HepG2 (cell line): ENCODE measurements around the gene UNC5CL. TPM values are rescaled to one million over a fixed set of nuclear protein-coding genes. Genes with fewer than 3 reads are reported as not detected.

Source experiments
- FLYWCH1 ChIP-seq: sonication (generic); formaldehyde crosslinking; IDR thresholded peaks from 2 replicates; pipeline ENCODE4 v1.8.1; 2023; ENCODE audit warnings: mild to moderate bottlenecking, missing genetic modification reagents
- FOXA1 ChIP-seq, 2 experiments: fragments of 450-650 bp in 1 of 2; sonication (generic) in 1 of 2; formaldehyde crosslinking in 1 of 2; IDR thresholded peaks; 2 replicates each; pipeline versions ENCODE4 v1.4.0 to v1.6.1; 2016 to 2020; ENCODE audit warnings: missing genetic modification reagents in 1 of 2
- HNRNPH1 ChIP-seq: fragments of 200-400 bp; formaldehyde crosslinking; optimal IDR thresholded peaks from 2 replicates; pipeline ENCODE3; 2017; ENCODE audit warnings: mild to moderate bottlenecking, low read depth, low read length
- MED1 ChIP-seq: sonication (generic); formaldehyde crosslinking; IDR thresholded peaks from 2 replicates; pipeline ENCODE4 v1.4.0; 2020; ENCODE audit warnings: missing genetic modification reagents
- NR2F1 ChIP-seq, 2 experiments: fragments of 450-650 bp in 1 of 2; formaldehyde crosslinking in 1 of 2; IDR thresholded peaks; 2 replicates each; pipeline versions ENCODE4 v1.5.0 to v1.6.1; 2016 to 2020; ENCODE audit warnings: mild to moderate bottlenecking in 1 of 2, missing compliant biosample characterization in 1 of 2, missing genetic modification reagents in 1 of 2, moderate library complexity in 1 of 2
- RBAK ChIP-seq: sonication (generic); formaldehyde crosslinking; IDR thresholded peaks from 2 replicates; pipeline ENCODE4 v1.5.1; 2020; ENCODE audit warnings: mild to moderate bottlenecking, missing genetic modification reagents
- TCF7 ChIP-seq: sonication (generic); IDR thresholded peaks from 2 replicates; pipeline ENCODE4 v1.6.1; 2016; ENCODE audit warnings: antibody characterized with exemption, low read depth
- ZMYM4 ChIP-seq: sonication (generic); formaldehyde crosslinking; IDR thresholded peaks from 2 replicates; pipeline ENCODE4 v1.8.1; 2023; ENCODE audit warnings: mild to moderate bottlenecking, missing genetic modification reagents
- ZNF282 ChIP-seq: fragments of 450-650 bp; IDR thresholded peaks from 2 replicates; pipeline ENCODE4 v1.6.1; 2018; ENCODE audit not compliant: partially characterized antibody
- polyA plus RNA-seq, 8 experiments: library from polyadenylated mRNA; depleted of rRNA in 3 of 8; stranded (reverse) in 7 of 8; unstranded in 1 of 8; fragments of >200 nt; fragmentation: Illumina TruSeq in 4 of 8; extraction: Trizol in 4 of 8; gene quantifications; 2 replicates each; pipeline versions ENCODE4 v1.2.1 to v1.2.3, GENCODE V29; 2011 to 2016; ENCODE audit warnings: low read depth in 4 of 8, missing spikeins in 1 of 8, mixed read lengths in 1 of 8; ENCODE audit not compliant: insufficient read depth in 1 of 8
- total RNA-seq, 5 experiments: library from RNA; depleted of rRNA; stranded (reverse); fragments of >200 nt; fragmentation: Illumina TruSeq; extraction: Trizol; gene quantifications; 2 replicates each; pipeline ENCODE4 v1.2.3, GENCODE V29; 2016; ENCODE audit warnings: low read depth in 1 of 5
- TF ChIP-seq, protein P1 (sequence below): sonication (generic); formaldehyde crosslinking; IDR thresholded peaks from 2 replicates; pipeline ENCODE4 v1.4.0; 2020; ENCODE audit warnings: missing genetic modification reagents, borderline replicate concordance
- TF ChIP-seq, protein P2 (sequence below): sonication (generic); formaldehyde crosslinking; IDR thresholded peaks from 2 replicates; pipeline ENCODE4 v1.5.0; 2020; ENCODE audit warnings: mild to moderate bottlenecking, low read depth, missing genetic modification reagents, borderline replicate concordance
- TF ChIP-seq, protein P3 (sequence below): sonication (generic); formaldehyde crosslinking; IDR thresholded peaks from 2 replicates; pipeline ENCODE4 v1.4.0; 2020; ENCODE audit warnings: missing genetic modification reagents, borderline replicate concordance
- TF ChIP-seq, protein P4 (sequence below): sonication (generic); formaldehyde crosslinking; IDR thresholded peaks from 2 replicates; pipeline ENCODE4 v1.8.1; 2023; ENCODE audit warnings: mild to moderate bottlenecking, inconsistent platforms, moderate library complexity, missing genetic modification reagents, borderline replicate concordance
- TF ChIP-seq, protein P5 (sequence below): sonication (generic); formaldehyde crosslinking; IDR thresholded peaks from 2 replicates; pipeline ENCODE4 v1.5.1; 2020; ENCODE audit warnings: missing genetic modification reagents, mild to moderate bottlenecking, borderline replicate concordance

UNC5CL gene
- total and polyA plus RNA-seq, 2 of the 13 experiments (the other 11 are each of a cell fraction or from before 2014, with no cell fraction given) = 2.4 to 2.5 TPM

DNA sequence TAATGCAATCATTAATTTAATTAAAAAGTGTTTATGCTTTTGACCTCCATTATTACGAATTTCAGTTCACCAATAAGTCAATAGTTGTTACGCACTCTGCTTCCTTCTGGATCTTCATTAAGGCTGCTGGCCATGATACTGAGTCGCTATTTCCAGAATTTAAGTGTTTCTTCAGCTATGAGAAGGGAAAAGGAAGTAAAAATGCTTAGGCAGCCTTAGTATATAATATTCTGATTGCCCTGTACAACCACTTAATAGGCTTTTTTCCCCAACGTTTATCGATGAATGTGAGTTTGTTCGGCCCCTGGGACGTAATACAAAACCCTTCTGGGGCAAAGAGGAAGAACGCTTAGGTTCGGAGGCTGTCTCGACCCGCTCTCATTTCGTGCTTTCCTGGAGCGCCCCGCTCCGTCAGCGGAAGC is 32.5 kb upstream of the UNC5CL start (continued):
- TF ChIP-seq, protein P1, sequence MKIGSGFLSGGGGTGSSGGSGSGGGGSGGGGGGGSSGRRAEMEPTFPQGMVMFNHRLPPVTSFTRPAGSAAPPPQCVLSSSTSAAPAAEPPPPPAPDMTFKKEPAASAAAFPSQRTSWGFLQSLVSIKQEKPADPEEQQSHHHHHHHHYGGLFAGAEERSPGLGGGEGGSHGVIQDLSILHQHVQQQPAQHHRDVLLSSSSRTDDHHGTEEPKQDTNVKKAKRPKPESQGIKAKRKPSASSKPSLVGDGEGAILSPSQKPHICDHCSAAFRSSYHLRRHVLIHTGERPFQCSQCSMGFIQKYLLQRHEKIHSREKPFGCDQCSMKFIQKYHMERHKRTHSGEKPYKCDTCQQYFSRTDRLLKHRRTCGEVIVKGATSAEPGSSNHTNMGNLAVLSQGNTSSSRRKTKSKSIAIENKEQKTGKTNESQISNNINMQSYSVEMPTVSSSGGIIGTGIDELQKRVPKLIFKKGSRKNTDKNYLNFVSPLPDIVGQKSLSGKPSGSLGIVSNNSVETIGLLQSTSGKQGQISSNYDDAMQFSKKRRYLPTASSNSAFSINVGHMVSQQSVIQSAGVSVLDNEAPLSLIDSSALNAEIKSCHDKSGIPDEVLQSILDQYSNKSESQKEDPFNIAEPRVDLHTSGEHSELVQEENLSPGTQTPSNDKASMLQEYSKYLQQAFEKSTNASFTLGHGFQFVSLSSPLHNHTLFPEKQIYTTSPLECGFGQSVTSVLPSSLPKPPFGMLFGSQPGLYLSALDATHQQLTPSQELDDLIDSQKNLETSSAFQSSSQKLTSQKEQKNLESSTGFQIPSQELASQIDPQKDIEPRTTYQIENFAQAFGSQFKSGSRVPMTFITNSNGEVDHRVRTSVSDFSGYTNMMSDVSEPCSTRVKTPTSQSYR (CRISPR knock-in tag) = no peak
- TF ChIP-seq HNRNPH1 = no peak
- TF ChIP-seq FOXA1 (IDR thresholded peaks at IDR 0.05) = no peak
- TF ChIP-seq FOXA1 (CRISPR knock-in tag; IDR thresholded peaks at IDR 0.05) = no peak
- TF ChIP-seq TCF7 = no peak
- no peak for TF ChIP-seq NR2F1 (CRISPR knock-in tag; IDR thresholded peaks at IDR 0.05)
- TF ChIP-seq RBAK (CRISPR knock-in tag) = no peak
- no peak for TF ChIP-seq ZNF282
- TF ChIP-seq ZMYM4 = no peak
- TF ChIP-seq, protein P2, sequence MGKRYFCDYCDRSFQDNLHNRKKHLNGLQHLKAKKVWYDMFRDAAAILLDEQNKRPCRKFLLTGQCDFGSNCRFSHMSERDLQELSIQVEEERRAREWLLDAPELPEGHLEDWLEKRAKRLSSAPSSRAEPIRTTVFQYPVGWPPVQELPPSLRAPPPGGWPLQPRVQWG (CRISPR knock-in tag) = no peak
- TF ChIP-seq, protein P3, sequence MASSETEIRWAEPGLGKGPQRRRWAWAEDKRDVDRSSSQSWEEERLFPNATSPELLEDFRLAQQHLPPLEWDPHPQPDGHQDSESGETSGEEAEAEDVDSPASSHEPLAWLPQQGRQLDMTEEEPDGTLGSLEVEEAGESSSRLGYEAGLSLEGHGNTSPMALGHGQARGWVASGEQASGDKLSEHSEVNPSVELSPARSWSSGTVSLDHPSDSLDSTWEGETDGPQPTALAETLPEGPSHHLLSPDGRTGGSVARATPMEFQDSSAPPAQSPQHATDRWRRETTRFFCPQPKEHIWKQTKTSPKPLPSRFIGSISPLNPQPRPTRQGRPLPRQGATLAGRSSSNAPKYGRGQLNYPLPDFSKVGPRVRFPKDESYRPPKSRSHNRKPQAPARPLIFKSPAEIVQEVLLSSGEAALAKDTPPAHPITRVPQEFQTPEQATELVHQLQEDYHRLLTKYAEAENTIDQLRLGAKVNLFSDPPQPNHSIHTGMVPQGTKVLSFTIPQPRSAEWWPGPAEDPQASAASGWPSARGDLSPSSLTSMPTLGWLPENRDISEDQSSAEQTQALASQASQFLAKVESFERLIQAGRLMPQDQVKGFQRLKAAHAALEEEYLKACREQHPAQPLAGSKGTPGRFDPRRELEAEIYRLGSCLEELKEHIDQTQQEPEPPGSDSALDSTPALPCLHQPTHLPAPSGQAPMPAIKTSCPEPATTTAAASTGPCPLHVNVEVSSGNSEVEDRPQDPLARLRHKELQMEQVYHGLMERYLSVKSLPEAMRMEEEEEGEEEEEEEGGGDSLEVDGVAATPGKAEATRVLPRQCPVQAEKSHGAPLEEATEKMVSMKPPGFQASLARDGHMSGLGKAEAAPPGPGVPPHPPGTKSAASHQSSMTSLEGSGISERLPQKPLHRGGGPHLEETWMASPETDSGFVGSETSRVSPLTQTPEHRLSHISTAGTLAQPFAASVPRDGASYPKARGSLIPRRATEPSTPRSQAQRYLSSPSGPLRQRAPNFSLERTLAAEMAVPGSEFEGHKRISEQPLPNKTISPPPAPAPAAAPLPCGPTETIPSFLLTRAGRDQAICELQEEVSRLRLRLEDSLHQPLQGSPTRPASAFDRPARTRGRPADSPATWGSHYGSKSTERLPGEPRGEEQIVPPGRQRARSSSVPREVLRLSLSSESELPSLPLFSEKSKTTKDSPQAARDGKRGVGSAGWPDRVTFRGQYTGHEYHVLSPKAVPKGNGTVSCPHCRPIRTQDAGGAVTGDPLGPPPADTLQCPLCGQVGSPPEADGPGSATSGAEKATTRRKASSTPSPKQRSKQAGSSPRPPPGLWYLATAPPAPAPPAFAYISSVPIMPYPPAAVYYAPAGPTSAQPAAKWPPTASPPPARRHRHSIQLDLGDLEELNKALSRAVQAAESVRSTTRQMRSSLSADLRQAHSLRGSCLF (CRISPR knock-in tag) = no peak
- no peak for TF ChIP-seq MED1 (CRISPR knock-in tag)
- TF ChIP-seq, protein P4, sequence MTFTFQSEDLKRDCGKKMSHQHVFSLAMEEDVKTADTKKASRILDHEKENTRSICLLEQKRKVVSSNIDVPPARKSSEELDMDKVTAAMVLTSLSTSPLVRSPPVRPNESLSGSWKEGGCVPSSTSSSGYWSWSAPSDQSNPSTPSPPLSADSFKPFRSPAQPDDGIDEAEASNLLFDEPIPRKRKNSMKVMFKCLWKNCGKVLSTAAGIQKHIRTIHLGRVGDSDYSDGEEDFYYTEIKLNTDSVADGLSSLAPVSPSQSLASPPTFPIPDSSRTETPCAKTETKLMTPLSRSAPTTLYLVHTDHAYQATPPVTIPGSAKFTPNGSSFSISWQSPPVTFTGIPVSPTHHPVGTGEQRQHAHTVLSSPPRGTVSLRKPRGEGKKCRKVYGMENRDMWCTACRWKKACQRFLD (CRISPR knock-in tag) = no peak
- TF ChIP-seq, protein P5, sequence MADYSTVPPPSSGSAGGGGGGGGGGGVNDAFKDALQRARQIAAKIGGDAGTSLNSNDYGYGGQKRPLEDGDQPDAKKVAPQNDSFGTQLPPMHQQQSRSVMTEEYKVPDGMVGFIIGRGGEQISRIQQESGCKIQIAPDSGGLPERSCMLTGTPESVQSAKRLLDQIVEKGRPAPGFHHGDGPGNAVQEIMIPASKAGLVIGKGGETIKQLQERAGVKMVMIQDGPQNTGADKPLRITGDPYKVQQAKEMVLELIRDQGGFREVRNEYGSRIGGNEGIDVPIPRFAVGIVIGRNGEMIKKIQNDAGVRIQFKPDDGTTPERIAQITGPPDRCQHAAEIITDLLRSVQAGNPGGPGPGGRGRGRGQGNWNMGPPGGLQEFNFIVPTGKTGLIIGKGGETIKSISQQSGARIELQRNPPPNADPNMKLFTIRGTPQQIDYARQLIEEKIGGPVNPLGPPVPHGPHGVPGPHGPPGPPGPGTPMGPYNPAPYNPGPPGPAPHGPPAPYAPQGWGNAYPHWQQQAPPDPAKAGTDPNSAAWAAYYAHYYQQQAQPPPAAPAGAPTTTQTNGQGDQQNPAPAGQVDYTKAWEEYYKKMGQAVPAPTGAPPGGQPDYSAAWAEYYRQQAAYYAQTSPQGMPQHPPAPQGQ (CRISPR knock-in tag) = 0 out of 2 replicates have a peak, but pooled peaks have one; percentile 8
- TF ChIP-seq FLYWCH1 (CRISPR knock-in tag) = no peak
- TF ChIP-seq, all 625 proteins: peak for 34
